ENCODE results near the gene PPP2R5D. TPM values are rescaled to one million over a fixed set of nuclear protein-coding genes. Genes with fewer than 3 reads are reported as not detected.

PPP2R5D gene
- 25.2 to 30.8 TPM (median 27.0 TPM) in 5 replicates for total RNA-seq (2022; extraction: Qiagen RNA extraction; ENCODE audit: low read depth)

GRCh38 chr6:42984001-42984923, at the start of gene PPP2R5D:
PPP2R5D (plus strand) TSS chr6:42984570; CDS start chr6:42984678, 108 bp downstream.

GRCh38 chr6:42960243-42961019, 23.9 kb upstream of the PPP2R5D start, which contains the start of gene GNMT:
GNMT (plus strand) TSS chr6:42960754; CDS start chr6:42960768, 14 bp downstream.

GRCh38 chr6:42978839-42979522, 5.4 kb upstream of the PPP2R5D start, which contains the start of gene PEX6:
PEX6 (minus strand) TSS chr6:42979181; CDS start chr6:42979150, 31 bp downstream.

GRCh38 chr6:43013843-43014433, 29.6 kb downstream of the PPP2R5D start, which contains the start of the genes KLHDC3 and MEA1:
KLHDC3 (plus strand) TSS chr6:43014249; CDS start chr6:43017193, 2,944 bp downstream.
MEA1 (minus strand) TSS chr6:43013946; CDS start chr6:43013813, 133 bp downstream.

GRCh38 chr6:43021270-43022047, 37.1 kb downstream of the PPP2R5D start, which contains the start of gene RRP36:
RRP36 (plus strand) TSS chr6:43021623; CDS start chr6:43021655, 32 bp downstream.

GRCh38 chr6:43053545-43054205, 69.3 kb downstream of the PPP2R5D start, which contains the start of gene CUL7:
CUL7 (minus strand) TSS chr6:43053851; CDS start chr6:43052788, 1,063 bp downstream.

GRCh38 chr6:43059168-43060033, 75.0 kb downstream of the PPP2R5D start, which contains the start of the genes KLC4 and MRPL2:
KLC4 (plus strand) TSS chr6:43059631; CDS start chr6:43061336, 1,705 bp downstream.
MRPL2 (minus strand) TSS chr6:43059434; CDS start chr6:43059381, 53 bp downstream.

Other genes with a start within 250 kb of the PPP2R5D start
- 15.5 to 19.3 TPM (median 17.0 TPM) in 5 replicates for gene TBCC, start 238.5 kb upstream of the PPP2R5D start, total RNA-seq (2022; extraction: Qiagen RNA extraction; ENCODE audit: low read depth)
- gene BICRAL, start 202.5 kb upstream of the PPP2R5D start, total RNA-seq (2022; extraction: Qiagen RNA extraction; ENCODE audit: low read depth) = 2.8 to 4.1 TPM (median 3.8 TPM) in 5 replicates
- 73.7 to 96.5 TPM (median 78.0 TPM) in 5 replicates for gene RPL7L1, start 105.0 kb upstream of the PPP2R5D start, total RNA-seq (2022; extraction: Qiagen RNA extraction; ENCODE audit: low read depth)
- not detected in 5 replicates for gene PTCRA, start 68.5 kb upstream of the PPP2R5D start, total RNA-seq (2022; extraction: Qiagen RNA extraction; ENCODE audit: low read depth)
- gene CNPY3, start 55.1 kb upstream of the PPP2R5D start, total RNA-seq (2022; extraction: Qiagen RNA extraction; ENCODE audit: low read depth) = 38.7 to 45.4 TPM (median 43.4 TPM) in 5 replicates
- gene GNMT, start 23.8 kb upstream of the PPP2R5D start, total RNA-seq (2022; extraction: Qiagen RNA extraction; ENCODE audit: low read depth) = 0.09 to 0.19 TPM (median 0.14 TPM) in 4 of 5 replicates, not detected in the other
- gene PEX6, start 5.4 kb upstream of the PPP2R5D start, total RNA-seq (2022; extraction: Qiagen RNA extraction; ENCODE audit: low read depth) = 5.5 to 10.5 TPM (median 9.6 TPM) in 5 replicates
- 84.5 to 98.0 TPM (median 96.9 TPM) in 5 replicates for gene MEA1, start 29.4 kb downstream of the PPP2R5D start, total RNA-seq (2022; extraction: Qiagen RNA extraction; ENCODE audit: low read depth)
- 27.9 to 32.8 TPM (median 29.8 TPM) in 5 replicates for gene KLHDC3, start 29.7 kb downstream of the PPP2R5D start, total RNA-seq (2022; extraction: Qiagen RNA extraction; ENCODE audit: low read depth)
- 69.0 to 76.3 TPM (median 74.7 TPM) in 5 replicates for gene RRP36, start 37.1 kb downstream of the PPP2R5D start, total RNA-seq (2022; extraction: Qiagen RNA extraction; ENCODE audit: low read depth)
- gene CUL7, start 69.3 kb downstream of the PPP2R5D start, total RNA-seq (2022; extraction: Qiagen RNA extraction; ENCODE audit: low read depth) = 7.3 to 8.5 TPM (median 7.6 TPM) in 5 replicates
- 50.9 to 60.3 TPM (median 57.7 TPM) in 5 replicates for gene MRPL2, start 74.9 kb downstream of the PPP2R5D start, total RNA-seq (2022; extraction: Qiagen RNA extraction; ENCODE audit: low read depth)
- gene KLC4, start 75.1 kb downstream of the PPP2R5D start, total RNA-seq (2022; extraction: Qiagen RNA extraction; ENCODE audit: low read depth) = 7.1 to 8.7 TPM (median 7.6 TPM) in 5 replicates
- 4.3 to 5.8 TPM (median 4.9 TPM) in 5 replicates for gene PTK7, start 91.7 kb downstream of the PPP2R5D start, total RNA-seq (2022; extraction: Qiagen RNA extraction; ENCODE audit: low read depth)
- 15.0 to 18.1 TPM (median 17.4 TPM) in 5 replicates for gene SRF, start 186.7 kb downstream of the PPP2R5D start, total RNA-seq (2022; extraction: Qiagen RNA extraction; ENCODE audit: low read depth)
- 5.4 to 10.4 TPM (median 9.7 TPM) in 5 replicates for gene CUL9, start 197.6 kb downstream of the PPP2R5D start, total RNA-seq (2022; extraction: Qiagen RNA extraction; ENCODE audit: low read depth)
- gene DNPH1, start 244.9 kb downstream of the PPP2R5D start, total RNA-seq (2022; extraction: Qiagen RNA extraction; ENCODE audit: low read depth) = 74.5 to 96.8 TPM (median 85.9 TPM) in 5 replicates